Activated CD8-positive, alpha-beta memory T cell treated with anti-CD3 and anti-CD28 coated beads for 48 hours (primary cell): Measurements from ENCODE around the gene KCNJ5.

Source experiments
- DNase-seq, 3 experiments: peaks; one replicate each; pipeline ENCODE4 v3.0.0-alpha.2; 2020; ENCODE audit warnings: low read depth in 2 of 3, low spot score in 2 of 3

Gene KCNJ5

GRCh38 chr11:128955636-128956035 lies 64.5 kb downstream of the KCNJ5 start:
- DNase-seq: no peak

GRCh38 chr11:128956401-128957201 lies 65.4 kb downstream of the KCNJ5 start:
- no peak for DNase-seq

GRCh38 chr11:128957202-128957482 lies 66.0 kb downstream of the KCNJ5 start:
- no peak for DNase-seq

GRCh38 chr11:128961645-128962044 lies 70.5 kb downstream of the KCNJ5 start:
- DNase-seq: no peak

GRCh38 chr11:128962896-128963295 lies 71.7 kb downstream of the KCNJ5 start:
- DNase-seq: no peak

GRCh38 chr11:128963744-128964325 lies 72.7 kb downstream of the KCNJ5 start:
- no peak for DNase-seq

GRCh38 chr11:128964463-128964930 lies 73.3 kb downstream of the KCNJ5 start:
- DNase-seq: no peak

GRCh38 chr11:128965485-128965884 lies 74.3 kb downstream of the KCNJ5 start:
- no peak for DNase-seq

GRCh38 chr11:128967578-128967977 lies 76.4 kb downstream of the KCNJ5 start:
- no peak for DNase-seq

- no peak for DNase-seq
These were observed 77.8 kb downstream of the KCNJ5 start for GRCh38 chr11:128968916-128969315.
